K562 (cell line): Measurements from ENCODE around the gene GPR35.

ENCODE experiments used
- CTCF ChIP-seq, 3 experiments: IDR thresholded peaks in 2 of 3; conservative IDR thresholded peaks in 1 of 3; 2 replicates each; pipeline ENCODE4 v1.5.1; 2011 to 2012; ENCODE audit warnings: low read length in 3 of 3, mild to moderate bottlenecking in 3 of 3, control low read depth in 2 of 3, improper control_type of control experiment in 1 of 3, inconsistent platforms in 1 of 3, low read depth in 1 of 3, mixed read lengths in 1 of 3, moderate library complexity in 1 of 3; ENCODE audit not compliant: insufficient read depth in 2 of 3
- EP300 ChIP-seq: IDR thresholded peaks from 2 replicates; pipeline ENCODE4 v1.6.1; 2012; ENCODE audit warnings: low read length, improper control_type of control experiment
- PRPF4 ChIP-seq: fragments of 200-400 bp; formaldehyde crosslinking; IDR thresholded peaks from one replicate; pipeline ENCODE4 v1.6.1; 2017; ENCODE audit warnings: low read length, low read depth, mild to moderate bottlenecking; ENCODE audit not compliant: insufficient read depth, poor library complexity, severe bottlenecking
- RCOR1 ChIP-seq, 2 experiments: IDR thresholded peaks; 2 replicates each; pipeline ENCODE4 v1.6.1; 2012; ENCODE audit warnings: low read depth in 2 of 2, low read length in 2 of 2, borderline replicate concordance in 1 of 2, improper control_type of control experiment in 1 of 2
- ZC3H11A ChIP-seq: IDR thresholded peaks from 2 replicates; pipeline ENCODE4 v1.6.1; 2012; ENCODE audit warnings: low read depth, low read length, improper control_type of control experiment
- ZNF354B ChIP-seq: fragments of 250-450 bp; sonication (Bioruptor Pico); IDR thresholded peaks from 2 replicates; pipeline ENCODE4 v1.4.0; 2020
- ZZZ3 ChIP-seq: fragments of 450-650 bp; IDR thresholded peaks from 2 replicates; pipeline ENCODE4 v1.6.1; 2016; ENCODE audit warnings: antibody characterized with exemption, mild to moderate bottlenecking, moderate library complexity
- TF ChIP-seq, protein P1 (sequence below), 2 experiments: IDR thresholded peaks; 2 replicates each; pipeline ENCODE4 v1.6.1; 2011; ENCODE audit warnings: borderline replicate concordance in 1 of 2, control low read depth in 1 of 2, low read depth in 1 of 2, low read length in 1 of 2, mild to moderate bottlenecking in 1 of 2, mixed read lengths in 1 of 2, moderate library complexity in 1 of 2; ENCODE audit not compliant: insufficient read depth in 1 of 2, insufficient read length in 1 of 2, poor library complexity in 1 of 2, severe bottlenecking in 1 of 2; ENCODE audit errors: extremely low read depth in 1 of 2

DNA sequence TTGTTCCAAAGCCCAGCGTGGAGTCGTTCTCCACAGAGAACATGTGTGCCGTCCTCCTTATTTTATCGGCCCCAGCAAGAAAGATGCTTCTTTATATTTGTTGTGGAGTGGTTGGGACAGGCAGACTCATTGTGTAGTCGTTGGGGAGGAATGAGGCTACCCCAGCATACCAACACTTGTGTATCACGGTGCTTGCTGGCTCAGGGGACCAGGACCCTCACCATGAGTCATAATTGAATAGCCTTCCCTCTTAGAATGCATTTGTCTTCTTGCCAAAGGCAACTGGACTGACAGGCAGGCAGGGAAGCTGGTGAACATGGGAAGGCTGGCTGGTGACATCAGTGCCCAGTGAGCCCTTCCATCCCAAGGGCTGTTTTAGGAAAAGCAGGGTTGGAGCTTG lies 34.1 kb upstream of the GPR35 start:
- no peak for TF ChIP-seq ZNF354B (CRISPR knock-in tag)
- no peak for TF ChIP-seq ZC3H11A
- no peak for TF ChIP-seq ZZZ3
- TF ChIP-seq, protein P1, sequence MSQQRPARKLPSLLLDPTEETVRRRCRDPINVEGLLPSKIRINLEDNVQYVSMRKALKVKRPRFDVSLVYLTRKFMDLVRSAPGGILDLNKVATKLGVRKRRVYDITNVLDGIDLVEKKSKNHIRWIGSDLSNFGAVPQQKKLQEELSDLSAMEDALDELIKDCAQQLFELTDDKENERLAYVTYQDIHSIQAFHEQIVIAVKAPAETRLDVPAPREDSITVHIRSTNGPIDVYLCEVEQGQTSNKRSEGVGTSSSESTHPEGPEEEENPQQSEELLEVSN (IDR thresholded peaks at IDR 0.05; ENCODE audit: borderline replicate concordance in 1 of 2, extremely low read depth in 1 of 2, insufficient read depth in 1 of 2, insufficient read length in 1 of 2, low read depth in 1 of 2, low read length in 1 of 2, poor library complexity in 1 of 2, severe bottlenecking in 1 of 2) = no peak
- TF ChIP-seq PRPF4 = no peak
- TF ChIP-seq EP300 = no peak
- no peak for TF ChIP-seq RCOR1 (IDR thresholded peaks at IDR 0.05; ENCODE audit: borderline replicate concordance in 1 of 2, low read depth in 2 of 2, low read length in 2 of 2)
- TF ChIP-seq CTCF (IDR thresholded peaks at IDR 0.05 in 2 of 3, conservative IDR thresholded peaks at IDR 0.05 in 1 of 3; ENCODE audit: insufficient read depth in 2 of 3, low read depth in 1 of 3, low read length in 3 of 3) = no peak
